Neural crest cell (in vitro differentiated cells): Measurements from ENCODE around the gene RPRD1A. TPM values are rescaled to one million over a fixed set of nuclear protein-coding genes. Genes with fewer than 3 reads are reported as not detected.

Experiments
- DNase-seq: peaks from one replicate; pipeline ENCODE4 v3.0.0; 2021; ENCODE audit warnings: low read depth, mixed read lengths, low spot score
- H3K27ac Mint-ChIP-seq: one replicate; pipeline ENCODE4 v1.8.0; 2021; ENCODE audit warnings: mild to moderate bottlenecking, mixed read lengths; ENCODE audit not compliant: unreplicated experiment
- H3K27me3 Mint-ChIP-seq: 2 replicates; pipeline ENCODE4 v1.8.0; 2021; ENCODE audit warnings: low read depth, mild to moderate bottlenecking, mixed read lengths
- H3K36me3 Mint-ChIP-seq: 2 replicates; pipeline ENCODE4 v1.8.0; 2021; ENCODE audit warnings: low read depth, mild to moderate bottlenecking, mixed read lengths
- H3K4me1 Mint-ChIP-seq: 2 replicates; pipeline ENCODE4 v1.8.0; 2021; ENCODE audit warnings: mixed read lengths
- H3K4me3 Mint-ChIP-seq: one replicate; pipeline ENCODE4 v1.8.0; 2021; ENCODE audit warnings: mild to moderate bottlenecking, mixed read lengths
- H3K9me3 Mint-ChIP-seq: 2 replicates; pipeline ENCODE4 v1.8.0; 2021; ENCODE audit warnings: mixed read lengths
- total RNA-seq: library from RNA; stranded (reverse); gene quantifications from 2 replicates; pipeline ENCODE4 v1.2.1, GENCODE V29; 2021
- TF ChIP-seq, protein P1 (sequence below): fragments of 200-600 bp; sonication (generic); conservative IDR thresholded peaks from 2 replicates; pipeline ENCODE4 v1.5.0; 2021; ENCODE audit warnings: antibody characterized with exemption, mild to moderate bottlenecking

RPRD1A gene
- total RNA-seq, 1 donor from 2014 or later, result 76.3 TPM

DNA sequence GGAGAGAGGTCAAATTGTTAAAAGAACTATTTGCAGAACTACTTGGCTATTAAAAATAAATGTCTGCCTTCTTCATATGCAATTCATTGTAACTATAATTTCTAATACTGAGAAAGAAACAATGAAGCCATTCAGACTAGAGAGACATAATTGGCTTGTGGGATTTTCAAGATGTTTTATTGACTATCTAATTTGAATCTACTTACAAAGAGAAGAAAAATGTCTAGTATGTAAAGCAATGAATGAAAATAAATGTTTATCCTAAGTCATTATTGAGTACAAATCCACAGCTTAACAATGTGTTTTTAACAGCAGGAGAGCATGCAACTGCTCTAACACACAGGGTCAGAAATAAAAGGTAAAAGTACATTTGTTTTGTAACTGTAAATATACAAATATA is 75.7 kb downstream of the RPRD1A start:
- Mint-ChIP-seq H3K36me3 (no peaks in the 10 kb centered on the region), H3K4me1 (no peaks in the 10 kb centered on the region), H3K27me3 (no peaks in the 10 kb centered on the region), H3K9me3 (no peaks in the 10 kb centered on the region), H3K4me3 (no peak overlapping the region), H3K27ac (no peak overlapping the region)
- no peak for DNase-seq
- TF ChIP-seq, protein P1, sequence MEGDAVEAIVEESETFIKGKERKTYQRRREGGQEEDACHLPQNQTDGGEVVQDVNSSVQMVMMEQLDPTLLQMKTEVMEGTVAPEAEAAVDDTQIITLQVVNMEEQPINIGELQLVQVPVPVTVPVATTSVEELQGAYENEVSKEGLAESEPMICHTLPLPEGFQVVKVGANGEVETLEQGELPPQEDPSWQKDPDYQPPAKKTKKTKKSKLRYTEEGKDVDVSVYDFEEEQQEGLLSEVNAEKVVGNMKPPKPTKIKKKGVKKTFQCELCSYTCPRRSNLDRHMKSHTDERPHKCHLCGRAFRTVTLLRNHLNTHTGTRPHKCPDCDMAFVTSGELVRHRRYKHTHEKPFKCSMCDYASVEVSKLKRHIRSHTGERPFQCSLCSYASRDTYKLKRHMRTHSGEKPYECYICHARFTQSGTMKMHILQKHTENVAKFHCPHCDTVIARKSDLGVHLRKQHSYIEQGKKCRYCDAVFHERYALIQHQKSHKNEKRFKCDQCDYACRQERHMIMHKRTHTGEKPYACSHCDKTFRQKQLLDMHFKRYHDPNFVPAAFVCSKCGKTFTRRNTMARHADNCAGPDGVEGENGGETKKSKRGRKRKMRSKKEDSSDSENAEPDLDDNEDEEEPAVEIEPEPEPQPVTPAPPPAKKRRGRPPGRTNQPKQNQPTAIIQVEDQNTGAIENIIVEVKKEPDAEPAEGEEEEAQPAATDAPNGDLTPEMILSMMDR, result no peak

DNA sequence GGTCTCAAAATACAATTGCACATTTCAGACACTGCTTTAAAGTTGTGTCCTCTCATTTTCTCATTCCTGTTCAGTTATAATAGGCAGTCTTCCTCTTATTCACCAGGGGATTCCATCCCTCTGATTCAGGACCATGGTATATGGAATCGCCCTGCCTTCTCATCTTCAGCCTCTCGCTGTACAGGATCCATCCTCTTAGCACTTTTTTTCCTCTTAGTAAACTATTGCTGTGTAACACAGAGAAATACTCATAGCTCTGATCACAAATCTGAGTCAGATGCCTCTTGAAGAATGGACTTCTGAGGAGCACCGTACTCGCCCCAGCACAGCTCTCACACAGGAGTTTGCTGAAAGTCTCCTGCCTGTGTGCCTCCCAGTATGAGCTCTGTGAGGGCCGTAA is 83.5 kb downstream of the RPRD1A start:
- no peak overlapping the region for H3K4me3 Mint-ChIP-seq
- no peaks in the 10 kb centered on the region for H3K9me3 Mint-ChIP-seq
- peaks cover 17% of the 10 kb centered on the region for H3K36me3 Mint-ChIP-seq
- no peaks in the 10 kb centered on the region for H3K4me1 Mint-ChIP-seq
- H3K27ac Mint-ChIP-seq, result no peak overlapping the region
- TF ChIP-seq, protein P1, result no peak
- DNase-seq, result no peak
- no peaks in the 10 kb centered on the region for H3K27me3 Mint-ChIP-seq

DNA sequence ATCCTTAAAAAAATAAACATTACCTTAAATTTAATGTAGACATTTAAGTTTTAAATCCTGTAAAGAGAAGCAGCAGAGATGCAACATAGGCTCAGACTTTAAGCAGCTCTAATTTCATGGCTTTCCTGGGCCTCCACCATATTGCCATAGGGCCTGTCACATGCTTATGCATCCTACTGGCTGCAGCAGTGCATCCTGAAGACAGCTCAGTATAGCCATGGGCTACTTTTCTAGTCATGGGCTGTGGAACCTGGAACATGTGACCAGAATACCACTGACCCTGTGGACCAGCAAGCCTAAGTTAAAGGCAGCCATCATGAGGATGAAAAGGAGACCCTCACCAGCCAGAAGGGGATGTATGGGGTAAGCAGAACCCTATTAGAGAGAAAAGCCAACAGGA is 84.2 kb downstream of the RPRD1A start:
- Mint-ChIP-seq H3K27me3 (no peaks in the 10 kb centered on the region), H3K9me3 (no peaks in the 10 kb centered on the region), H3K27ac (no peak overlapping the region), H3K4me1 (no peaks in the 10 kb centered on the region), H3K36me3 (peaks cover 22% of the 10 kb centered on the region), H3K4me3 (no peak overlapping the region)
- no peak for DNase-seq
- TF ChIP-seq, protein P1, result no peak

DNA sequence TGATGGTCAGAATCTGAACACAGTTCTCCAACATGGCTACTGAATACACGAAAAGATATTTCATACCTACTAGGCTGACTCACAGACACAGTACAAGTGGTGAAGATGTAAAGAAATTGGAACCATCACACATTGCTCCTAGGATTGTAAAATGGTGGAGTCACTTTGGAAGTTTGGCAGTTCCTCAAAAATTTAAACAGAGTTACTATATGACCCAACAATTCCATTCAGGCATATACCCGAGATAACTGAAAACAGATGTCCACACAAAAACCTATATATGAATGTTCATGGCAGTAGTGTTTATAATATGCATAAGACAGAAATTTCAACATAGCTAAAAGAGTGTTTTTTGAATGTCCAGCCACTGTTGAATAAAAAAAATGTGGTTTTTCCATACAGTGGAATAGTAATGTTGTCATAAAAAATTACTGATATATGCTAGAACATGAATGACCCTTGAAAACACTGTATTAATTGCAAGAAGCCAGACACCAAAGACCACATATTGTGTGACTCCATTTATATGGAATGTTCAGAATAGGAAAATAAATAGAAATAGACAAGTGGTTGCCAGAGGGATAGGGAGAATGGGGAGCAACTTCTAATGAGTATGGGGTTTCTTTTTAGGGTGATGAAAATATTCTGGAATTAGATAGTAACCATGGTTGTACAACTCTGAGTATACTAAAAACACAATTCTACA is 84.8 kb downstream of the RPRD1A start:
- DNase-seq, result no peak
- Mint-ChIP-seq H3K9me3 (no peaks in the 10 kb centered on the region), H3K4me1 (no peaks in the 10 kb centered on the region), H3K36me3 (peaks cover 27% of the 10 kb centered on the region), H3K4me3 (no peak overlapping the region), H3K27me3 (no peaks in the 10 kb centered on the region), H3K27ac (no peak overlapping the region)
- TF ChIP-seq, protein P1, result no peak

DNA sequence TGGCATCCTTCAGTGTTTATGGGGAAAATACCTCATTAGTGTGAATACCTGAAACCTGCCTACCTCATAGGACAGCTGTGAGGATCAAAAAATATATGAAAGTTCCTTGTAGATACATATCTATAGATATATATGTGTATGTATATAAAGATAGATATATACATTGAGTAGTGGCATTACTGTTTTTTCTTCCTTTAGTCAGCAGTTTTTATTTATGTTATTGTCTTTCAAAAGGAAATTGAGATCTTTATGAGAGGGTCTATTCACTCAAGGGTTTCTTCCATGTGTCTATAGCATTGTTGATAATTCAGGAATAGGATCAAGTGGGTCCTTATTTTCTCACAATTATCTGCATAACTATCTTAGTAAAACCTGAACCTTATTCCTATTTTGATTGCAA is 88.2 kb downstream of the RPRD1A start:
- Mint-ChIP-seq H3K4me3 (no peak overlapping the region), H3K27ac (no peak overlapping the region), H3K36me3 (peaks cover 42% of the 10 kb centered on the region)

More for the DNA sequence above, 88.2 kb downstream of the RPRD1A start:
- Mint-ChIP-seq H3K9me3 (no peaks in the 10 kb centered on the region), H3K4me1 (peaks cover 3% of the 10 kb centered on the region), H3K27me3 (no peaks in the 10 kb centered on the region)
- DNase-seq, result no peak
- TF ChIP-seq, protein P1, result no peak
